ENCODE data around the gene ACTA2.

GRCh38 chr10:88943778-88944177 lies 8.8 kb downstream of the ACTA2 start:
- TF ChIP-seq CTCF (IDR thresholded peaks at IDR 0.05; ENCODE audit: low read depth, low read length, missing input control) (no peak), TAF1 (conservative IDR thresholded peaks at IDR 0.05) (no peak), JUND (IDR thresholded peaks at IDR 0.05) (no peak)
